Stimulated activated CD8-positive, alpha-beta memory T cell treated with anti-CD3 and anti-CD28 coated beads, Interleukin-12 subunit alpha, Interleukin-12 subunit beta, amount 100 ng/mL, for 4 hours (primary cell): ENCODE data around the gene SLC22A31.

Source experiments
- DNase-seq: peaks from one replicate; pipeline ENCODE4 v3.0.0-alpha.2; 2020; ENCODE audit warnings: low read depth

SLC22A31 gene

GRCh38 chr16:89216315-89217137 is 16.2 kb upstream of the SLC22A31 start:
- peak; percentile 66 for DNase-seq

DNA sequence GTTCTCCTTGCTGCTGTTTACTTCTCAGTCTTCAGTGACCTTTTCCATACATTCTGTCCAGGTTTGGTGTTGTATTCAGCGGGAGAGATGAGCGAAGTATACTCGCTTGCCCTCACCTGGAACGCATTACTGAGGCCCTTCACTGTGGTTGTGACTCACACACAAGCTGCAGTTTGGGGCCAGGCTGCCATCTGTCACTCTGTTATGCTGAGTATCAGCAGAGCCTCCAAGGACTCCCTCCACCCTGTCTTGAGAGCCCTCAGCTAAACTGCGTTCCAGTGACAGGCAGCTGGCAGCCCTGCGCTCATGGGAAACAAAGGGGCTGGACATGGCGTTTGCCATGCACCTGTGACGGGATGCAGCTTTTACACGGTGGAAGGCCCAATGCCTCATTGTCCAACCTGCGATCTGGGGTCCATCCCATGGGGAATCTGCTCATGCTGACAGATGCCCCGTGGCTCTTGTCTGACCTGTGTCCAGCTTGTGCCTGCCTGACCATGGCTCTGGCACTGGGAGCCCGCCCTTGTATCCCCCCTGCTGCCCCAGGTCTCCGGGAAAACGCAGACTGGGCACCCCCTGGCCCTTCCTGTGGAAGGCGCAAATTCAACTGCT is 10.7 kb upstream of the SLC22A31 start:
- no peak for DNase-seq

- DNase-seq = no peak
Measured at GRCh38 chr16:89210165-89210903, 10.0 kb upstream of the SLC22A31 start.

DNA sequence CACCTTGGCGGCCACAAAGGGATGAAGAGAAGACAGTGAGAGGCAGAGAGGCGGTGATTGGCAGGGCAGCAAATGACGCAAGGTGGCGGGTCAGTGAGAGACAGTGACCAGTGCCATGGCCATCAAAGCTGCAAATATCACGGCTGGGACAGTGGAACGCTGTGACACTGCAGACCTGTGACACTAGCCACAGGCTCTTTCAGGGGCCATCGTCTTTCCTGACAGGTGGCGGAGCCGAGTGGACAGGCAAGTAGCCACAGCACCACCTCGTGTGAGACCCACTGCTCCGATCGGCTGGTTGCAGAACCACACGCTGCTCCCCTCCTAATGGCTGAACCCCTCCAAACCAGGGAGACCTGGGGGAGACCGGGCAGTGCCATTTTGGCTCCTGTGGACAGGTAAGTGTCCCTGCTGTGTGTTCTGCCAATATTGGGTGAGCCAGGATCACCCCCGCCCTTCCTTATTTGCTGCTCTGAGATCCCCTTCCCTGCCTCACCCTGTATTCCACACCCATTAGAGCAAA is 9.2 kb upstream of the SLC22A31 start:
- DNase-seq = no peak

GRCh38 chr16:89207993-89208392 is 7.7 kb upstream of the SLC22A31 start:
- DNase-seq = no peak

DNA sequence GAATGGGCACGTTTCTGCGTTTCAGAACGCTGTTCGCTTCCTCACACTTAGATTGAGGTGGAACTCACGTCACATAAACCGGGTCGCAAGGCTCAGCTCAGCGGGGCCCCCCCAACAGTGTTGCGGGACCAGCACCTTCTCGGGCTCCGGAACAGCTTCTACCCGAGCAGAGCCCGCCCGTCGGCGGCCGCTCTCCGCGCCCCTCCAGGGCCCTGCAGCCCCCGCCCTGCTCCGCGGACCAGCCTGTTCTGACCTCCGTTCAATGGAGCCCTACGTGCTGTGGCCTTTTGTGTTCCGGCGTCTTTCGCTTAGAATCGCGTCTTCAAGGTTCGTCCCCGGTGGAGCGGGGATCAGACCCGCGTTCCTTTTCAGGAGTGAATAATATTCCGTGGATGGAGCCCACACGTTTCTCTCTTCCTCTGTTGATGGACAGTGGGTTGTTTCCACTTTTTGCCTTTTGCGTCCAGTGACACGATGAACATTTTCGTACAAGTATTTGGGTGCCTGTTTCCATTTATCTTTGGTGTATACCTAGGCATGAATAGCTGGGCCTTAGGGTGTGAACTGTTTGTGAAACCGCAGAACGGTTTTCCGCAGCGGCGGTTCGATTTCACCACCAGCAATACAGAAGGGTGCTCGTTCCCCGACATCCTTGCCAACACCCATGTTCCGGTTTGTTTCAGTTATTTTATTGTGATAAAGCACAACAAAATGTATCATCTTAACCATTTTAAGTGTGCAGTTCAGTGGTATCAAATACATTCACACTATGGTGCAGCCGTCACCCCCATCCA is 2.3 kb upstream of the SLC22A31 start:
- DNase-seq = no peak

GRCh38 chr16:89201439-89202377 is 1.4 kb upstream of the SLC22A31 start:
- peak; percentile 60 for DNase-seq

DNA sequence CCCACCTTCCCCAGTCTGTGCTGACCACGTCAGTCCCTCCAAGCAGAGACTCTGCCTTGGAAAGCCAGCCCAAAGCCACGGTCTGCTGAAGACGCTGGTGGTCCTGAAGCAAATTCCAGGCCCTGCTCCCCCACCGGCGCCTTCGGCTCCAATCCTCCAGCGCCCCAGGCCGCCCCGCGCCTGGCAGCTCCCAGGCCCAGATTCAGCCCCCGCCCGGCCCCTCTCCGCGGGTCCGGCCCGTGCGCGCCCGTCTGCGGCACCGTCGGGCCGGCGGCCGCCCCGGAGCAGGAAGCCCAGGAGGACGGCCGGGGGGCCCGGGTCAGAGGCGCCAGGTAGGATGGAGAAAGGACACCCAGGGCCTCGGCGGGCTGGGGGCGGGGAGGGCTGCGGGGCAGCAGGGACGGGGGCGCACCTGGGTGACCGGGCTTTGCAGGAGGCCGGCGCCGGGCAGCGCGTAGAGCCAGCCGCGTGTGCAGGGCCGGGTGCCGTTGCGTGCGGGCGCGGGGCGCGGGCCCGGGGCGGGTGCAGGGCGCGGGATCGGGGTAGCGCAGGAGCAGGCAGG is 594 bp upstream of the SLC22A31 start:
- DNase-seq = no peak

GRCh38 chr16:89199241-89200123 is 855 bp downstream of the SLC22A31 start:
- no peak for DNase-seq

GRCh38 chr16:89198417-89199240 is 1.7 kb downstream of the SLC22A31 start:
- no peak for DNase-seq

DNA sequence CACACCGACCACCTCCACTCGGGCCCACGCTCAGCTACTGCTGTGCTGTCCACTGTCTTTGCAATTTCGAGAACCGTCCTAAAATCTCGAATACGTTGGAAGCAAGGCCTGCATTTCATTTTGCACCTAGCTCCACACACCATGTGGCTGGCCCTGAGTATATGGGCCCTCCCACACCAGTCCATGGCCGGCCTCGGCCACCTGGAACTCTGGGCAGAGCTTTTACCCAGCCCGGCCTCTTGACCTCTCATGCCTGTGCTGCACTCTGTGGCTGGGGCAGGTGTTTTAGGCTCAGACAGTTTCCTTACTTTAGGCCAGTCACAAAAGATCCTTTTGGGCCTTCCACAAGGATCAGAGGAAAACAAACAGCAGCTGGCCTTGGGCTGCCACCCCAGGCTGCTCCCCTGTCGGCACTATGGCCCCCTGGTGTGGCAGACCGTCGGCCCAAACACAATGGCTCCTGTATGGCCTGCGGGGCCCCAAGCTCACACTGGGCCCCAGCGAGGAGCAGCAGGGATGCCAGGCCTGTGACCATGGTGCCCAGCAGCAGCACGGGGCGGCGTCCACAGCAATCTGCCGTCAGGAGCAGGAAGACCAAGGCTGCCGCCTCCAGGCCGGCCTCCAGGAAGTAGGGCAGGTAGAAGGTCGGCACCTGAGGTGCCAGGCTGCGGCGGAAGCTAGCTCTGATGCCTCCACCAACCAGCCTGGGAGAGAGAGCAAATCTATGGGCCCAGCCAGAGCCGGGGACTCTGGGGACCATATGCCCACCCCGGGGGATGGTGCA is 2.5 kb downstream of the SLC22A31 start:
- no peak for DNase-seq

- DNase-seq = no peak
Measured at GRCh38 chr16:89197033-89197632, 3.2 kb downstream of the SLC22A31 start.

GRCh38 chr16:89195521-89196171 is 4.7 kb downstream of the SLC22A31 start:
- no peak for DNase-seq

- DNase-seq = no peak
Measured at GRCh38 chr16:89194340-89195311, 5.7 kb downstream of the SLC22A31 start.

- no peak for DNase-seq
Measured at GRCh38 chr16:89193576-89194293, 6.6 kb downstream of the SLC22A31 start.
